ENCODE measurements around the gene CLCA4.
"Not testable (repeated sequence)": the region's sequence is repeated elsewhere in the genome, so short reads cannot be mapped to it uniquely, and the experiment has no call there.

CLCA4 gene, protein sequence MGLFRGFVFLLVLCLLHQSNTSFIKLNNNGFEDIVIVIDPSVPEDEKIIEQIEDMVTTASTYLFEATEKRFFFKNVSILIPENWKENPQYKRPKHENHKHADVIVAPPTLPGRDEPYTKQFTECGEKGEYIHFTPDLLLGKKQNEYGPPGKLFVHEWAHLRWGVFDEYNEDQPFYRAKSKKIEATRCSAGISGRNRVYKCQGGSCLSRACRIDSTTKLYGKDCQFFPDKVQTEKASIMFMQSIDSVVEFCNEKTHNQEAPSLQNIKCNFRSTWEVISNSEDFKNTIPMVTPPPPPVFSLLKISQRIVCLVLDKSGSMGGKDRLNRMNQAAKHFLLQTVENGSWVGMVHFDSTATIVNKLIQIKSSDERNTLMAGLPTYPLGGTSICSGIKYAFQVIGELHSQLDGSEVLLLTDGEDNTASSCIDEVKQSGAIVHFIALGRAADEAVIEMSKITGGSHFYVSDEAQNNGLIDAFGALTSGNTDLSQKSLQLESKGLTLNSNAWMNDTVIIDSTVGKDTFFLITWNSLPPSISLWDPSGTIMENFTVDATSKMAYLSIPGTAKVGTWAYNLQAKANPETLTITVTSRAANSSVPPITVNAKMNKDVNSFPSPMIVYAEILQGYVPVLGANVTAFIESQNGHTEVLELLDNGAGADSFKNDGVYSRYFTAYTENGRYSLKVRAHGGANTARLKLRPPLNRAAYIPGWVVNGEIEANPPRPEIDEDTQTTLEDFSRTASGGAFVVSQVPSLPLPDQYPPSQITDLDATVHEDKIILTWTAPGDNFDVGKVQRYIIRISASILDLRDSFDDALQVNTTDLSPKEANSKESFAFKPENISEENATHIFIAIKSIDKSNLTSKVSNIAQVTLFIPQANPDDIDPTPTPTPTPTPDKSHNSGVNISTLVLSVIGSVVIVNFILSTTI

DNA sequence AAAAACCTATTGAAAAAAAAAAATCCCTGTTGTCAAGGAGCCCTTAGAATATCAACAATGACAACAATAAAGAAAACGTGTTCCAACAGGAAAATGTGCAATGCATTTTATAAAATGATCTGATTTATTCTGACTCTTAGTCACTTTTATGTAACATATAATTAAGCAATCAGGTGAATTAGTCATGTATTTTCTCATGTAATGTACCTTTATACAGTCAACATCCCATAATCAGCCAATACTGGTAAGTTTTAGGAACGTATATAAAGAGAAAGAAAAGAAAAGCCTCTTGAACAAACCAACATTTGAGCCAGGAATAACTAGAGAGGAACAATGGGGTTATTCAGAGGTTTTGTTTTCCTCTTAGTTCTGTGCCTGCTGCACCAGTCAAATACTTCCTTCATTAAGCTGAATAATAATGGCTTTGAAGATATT, at the start of gene CLCA4:
TSS of gene CLCA4 (plus strand) at position 292 of the 435 bp plus-strand sequence. CDS start at position 334, 42 bp downstream.
- no peaks in the 10 kb centered on the region for H3K4me1 Mint-ChIP-seq
- no peaks in the 10 kb centered on the region for H3K36me3 Mint-ChIP-seq
- no peak within 1 kb of the TSS for H3K4me3 Mint-ChIP-seq
- H3K9me3 Mint-ChIP-seq, result no peaks in the 10 kb centered on the region
- H3K27ac Mint-ChIP-seq, result no peak within 1 kb of the TSS
- H3K27me3 Mint-ChIP-seq, result no peaks in the 10 kb centered on the region
- no peak for ATAC-seq

DNA sequence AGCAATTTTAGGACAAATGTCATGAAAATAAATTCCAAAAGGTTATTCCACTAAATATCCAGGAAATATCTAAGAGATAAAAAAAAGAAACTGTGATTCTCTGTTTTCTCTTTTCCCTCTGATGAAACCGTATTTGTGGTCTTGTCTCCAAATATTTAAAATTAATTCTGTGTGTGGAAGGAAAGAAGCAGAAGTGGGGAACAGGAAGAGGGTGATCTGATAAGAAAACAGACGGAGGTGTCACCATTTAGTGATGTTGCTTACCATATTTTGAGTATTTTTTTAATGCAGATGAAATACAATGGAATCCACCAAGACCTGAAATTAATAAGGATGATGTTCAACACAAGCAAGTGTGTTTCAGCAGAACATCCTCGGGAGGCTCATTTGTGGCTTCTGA, 48.6 kb upstream of the CLCA4 start:
- no peak overlapping the region for H3K4me3 Mint-ChIP-seq
- no peaks in the 10 kb centered on the region for H3K36me3 Mint-ChIP-seq
- H3K27me3 Mint-ChIP-seq, result peaks cover 16% of the 10 kb centered on the region
- no peaks in the 10 kb centered on the region for H3K9me3 Mint-ChIP-seq
- H3K4me1 Mint-ChIP-seq, result peaks cover 12% of the 10 kb centered on the region
- ATAC-seq, result no peak
- H3K27ac Mint-ChIP-seq, result no peak overlapping the region

DNA sequence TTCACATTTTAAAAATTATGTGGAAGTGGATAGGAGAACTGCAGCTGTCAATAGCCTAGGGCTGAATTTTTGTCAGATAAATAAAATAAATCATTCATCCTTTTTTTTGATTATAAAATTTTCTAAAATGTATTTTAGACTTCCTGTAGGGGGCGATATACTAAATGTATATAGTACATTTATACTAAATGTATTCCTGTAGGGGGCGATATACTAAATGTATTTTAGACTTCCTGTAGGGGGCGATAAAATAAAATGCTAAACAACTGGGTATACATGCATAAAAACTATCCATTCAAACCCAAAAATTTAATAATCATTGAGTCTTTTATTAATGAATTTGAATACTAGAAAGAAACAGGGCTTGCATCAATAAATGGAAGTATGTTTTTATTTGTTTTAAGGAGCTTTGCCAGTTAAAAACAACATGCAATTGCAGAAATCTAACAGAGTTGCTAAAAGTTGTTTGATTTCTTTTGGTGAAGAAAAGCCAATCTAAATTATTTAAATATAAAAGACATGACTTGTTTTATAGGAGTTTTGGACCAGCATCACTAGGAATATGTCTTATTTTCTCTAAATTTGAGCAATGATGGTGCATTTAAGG, 46.8 kb upstream of the CLCA4 start:
- ATAC-seq, result no peak
- Mint-ChIP-seq H3K27ac (no peak overlapping the region), H3K4me3 (no peak overlapping the region), H3K9me3 (no peaks in the 10 kb centered on the region), H3K36me3 (no peaks in the 10 kb centered on the region), H3K4me1 (peaks cover 12% of the 10 kb centered on the region), H3K27me3 (peaks cover 16% of the 10 kb centered on the region)

DNA sequence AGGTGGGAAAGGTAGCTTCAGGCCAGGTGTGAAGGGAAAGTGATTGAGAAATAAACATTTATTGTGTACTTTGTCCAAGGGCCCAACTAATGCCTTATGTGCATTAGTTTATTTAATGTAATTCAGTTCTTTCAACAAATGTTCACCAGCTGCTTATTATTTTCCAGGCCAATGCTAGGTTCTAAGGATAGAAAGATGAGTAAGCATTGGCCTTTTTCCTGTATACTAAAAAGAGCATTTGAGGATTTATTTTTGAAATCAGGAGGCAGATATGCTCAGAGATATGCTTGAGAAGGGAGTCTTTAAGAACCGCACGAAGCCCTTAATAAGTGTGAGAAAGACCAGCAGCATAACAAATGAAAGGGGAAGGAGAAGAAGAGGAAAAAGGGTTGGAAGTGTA, 46.2 kb upstream of the CLCA4 start:
- Mint-ChIP-seq H3K27me3 (peaks cover 16% of the 10 kb centered on the region), H3K4me1 (peaks cover 12% of the 10 kb centered on the region), H3K36me3 (no peaks in the 10 kb centered on the region), H3K4me3 (no peak overlapping the region), H3K9me3 (no peaks in the 10 kb centered on the region), H3K27ac (no peak overlapping the region)
- no peak for ATAC-seq

DNA sequence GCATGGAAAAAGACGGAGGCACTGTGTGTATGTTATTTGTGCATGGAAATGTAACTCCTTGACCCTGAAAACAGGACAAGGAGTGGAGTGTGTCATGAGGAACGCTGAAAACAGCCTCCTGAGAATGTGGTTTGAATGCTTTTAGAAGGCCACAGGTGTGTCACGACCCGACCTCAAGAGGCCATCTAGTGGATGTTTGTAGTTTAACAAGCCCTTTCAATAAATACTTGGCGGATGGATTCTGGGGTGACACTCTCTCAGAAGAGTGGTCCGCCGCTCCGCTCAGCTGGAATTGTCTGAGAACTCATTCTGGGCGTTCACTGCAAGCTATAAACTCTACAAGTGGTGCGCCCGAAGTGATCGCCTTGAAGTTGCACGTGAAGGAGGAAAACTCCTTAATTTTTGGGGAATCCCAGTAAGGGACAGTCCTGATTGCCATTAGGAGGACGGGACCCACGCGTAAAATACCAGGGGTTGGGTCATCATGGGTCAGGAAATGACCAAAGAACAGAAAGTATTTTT, 44.7 kb upstream of the CLCA4 start:
- Mint-ChIP-seq H3K4me3 (peak overlapping the region; percentile 61), H3K27me3 (peaks cover 16% of the 10 kb centered on the region), H3K4me1 (peaks cover 12% of the 10 kb centered on the region)
- H3K36me3 Mint-ChIP-seq, H3K9me3 Mint-ChIP-seq, H3K27ac Mint-ChIP-seq, ATAC-seq: not testable (repeated sequence)

DNA sequence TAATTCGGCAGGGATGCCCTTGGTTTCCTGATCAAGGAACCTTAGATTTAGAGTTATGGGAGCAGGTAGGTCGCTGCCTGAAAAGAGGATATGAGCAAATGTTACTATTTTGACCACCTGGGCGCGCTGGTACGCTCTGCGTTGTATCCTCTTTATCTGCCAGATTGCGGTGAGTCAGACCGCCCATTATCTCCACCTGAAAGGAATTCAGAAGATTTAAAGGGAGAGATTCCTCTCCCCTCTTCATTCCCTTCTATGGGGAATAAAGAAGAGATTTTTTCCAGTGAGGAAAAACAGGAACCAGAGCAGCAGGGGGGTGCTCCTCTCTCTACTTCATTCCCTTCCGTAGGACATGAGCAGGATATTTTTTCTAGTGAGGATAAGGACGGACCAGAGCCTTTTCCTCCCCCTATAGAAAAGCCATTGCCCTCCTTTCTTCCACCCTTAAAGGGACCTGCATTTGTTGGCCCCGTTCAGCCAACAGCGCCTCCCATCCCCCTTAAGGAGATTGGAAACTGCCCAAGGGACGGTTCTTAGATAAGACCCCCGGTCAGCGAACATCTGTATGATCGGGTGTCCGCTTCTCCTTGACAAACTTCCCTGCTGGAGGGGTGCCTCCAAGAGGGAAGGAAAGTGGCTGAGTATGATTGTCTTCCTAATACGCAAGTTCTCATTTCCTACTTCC, 44.0 kb upstream of the CLCA4 start:
- H3K4me1 Mint-ChIP-seq, result peaks cover 9% of the 10 kb centered on the region
- ATAC-seq, result no peak

DNA sequence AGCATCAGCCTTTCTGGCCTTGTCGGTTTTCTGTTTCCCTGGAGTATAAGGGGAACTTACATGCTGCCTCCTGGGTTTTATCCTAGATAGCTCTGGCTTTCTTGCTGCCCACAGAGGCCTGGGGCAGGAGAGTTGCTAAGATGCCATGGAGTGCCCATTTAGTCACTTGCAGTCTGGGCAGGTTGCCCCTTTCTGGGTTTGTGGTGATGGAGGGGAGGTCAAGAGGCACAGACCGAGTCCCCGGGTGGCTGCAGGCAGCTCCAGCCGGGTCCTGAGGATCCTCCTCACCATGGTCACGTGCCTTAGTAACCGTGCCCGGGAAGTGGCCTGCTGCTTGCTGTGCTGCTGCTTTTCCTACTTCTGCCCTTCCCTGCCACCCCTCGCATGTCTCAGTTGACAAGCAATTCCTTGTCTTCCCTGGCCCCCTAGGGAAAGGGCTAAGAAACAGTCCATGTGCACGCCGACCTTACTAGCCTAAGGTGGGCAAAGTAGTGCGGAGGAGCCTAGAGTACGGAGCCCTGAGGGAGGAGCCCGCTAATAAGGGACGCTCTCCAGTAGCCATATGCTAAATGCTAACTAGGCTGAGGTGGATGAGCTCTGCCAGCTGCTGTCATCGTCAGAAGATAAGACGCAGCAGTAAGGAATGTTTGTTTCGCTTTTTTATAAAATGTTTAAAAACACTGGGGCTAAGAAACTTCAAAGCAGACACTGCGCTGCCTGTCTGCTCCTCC, 43.3 kb upstream of the CLCA4 start:
- Mint-ChIP-seq H3K36me3 (no peaks in the 10 kb centered on the region), H3K4me3 (no peak overlapping the region), H3K4me1 (peaks cover 6% of the 10 kb centered on the region), H3K9me3 (no peaks in the 10 kb centered on the region), H3K27me3 (peaks cover 12% of the 10 kb centered on the region), H3K27ac (no peak overlapping the region)
- ATAC-seq, result no peak

More for the DNA sequence above, 44.0 kb upstream of the CLCA4 start:
- no peaks in the 10 kb centered on the region for H3K36me3 Mint-ChIP-seq
- no peaks in the 10 kb centered on the region for H3K9me3 Mint-ChIP-seq
- peaks cover 12% of the 10 kb centered on the region for H3K27me3 Mint-ChIP-seq
- H3K27ac Mint-ChIP-seq, result no peak overlapping the region
- H3K4me3 Mint-ChIP-seq, result peak overlapping the region; percentile 61

DNA sequence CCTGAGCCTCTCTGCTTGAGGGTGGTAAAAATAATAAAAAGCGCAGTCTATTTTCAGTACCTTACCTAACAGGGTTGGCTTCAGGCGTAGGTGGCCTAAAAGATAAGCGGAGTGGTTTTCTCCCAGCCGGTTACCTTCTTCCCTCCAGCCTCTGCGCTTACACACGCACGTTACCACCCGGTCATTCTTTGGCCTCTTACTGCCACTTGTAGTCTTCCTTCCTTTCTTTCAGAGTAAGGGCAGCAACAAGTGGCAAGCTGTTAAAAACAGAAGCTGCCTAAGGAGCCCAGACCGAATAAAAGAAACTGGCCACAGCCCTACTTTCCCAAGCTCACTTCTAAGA, 42.8 kb upstream of the CLCA4 start:
- no peak overlapping the region for H3K4me3 Mint-ChIP-seq
- H3K4me1 Mint-ChIP-seq, result peaks cover 6% of the 10 kb centered on the region
- no peaks in the 10 kb centered on the region for H3K36me3 Mint-ChIP-seq
- H3K27ac Mint-ChIP-seq, result no peak overlapping the region
- H3K9me3 Mint-ChIP-seq, result no peaks in the 10 kb centered on the region
- no peak for ATAC-seq
- H3K27me3 Mint-ChIP-seq, result peaks cover 10% of the 10 kb centered on the region

DNA sequence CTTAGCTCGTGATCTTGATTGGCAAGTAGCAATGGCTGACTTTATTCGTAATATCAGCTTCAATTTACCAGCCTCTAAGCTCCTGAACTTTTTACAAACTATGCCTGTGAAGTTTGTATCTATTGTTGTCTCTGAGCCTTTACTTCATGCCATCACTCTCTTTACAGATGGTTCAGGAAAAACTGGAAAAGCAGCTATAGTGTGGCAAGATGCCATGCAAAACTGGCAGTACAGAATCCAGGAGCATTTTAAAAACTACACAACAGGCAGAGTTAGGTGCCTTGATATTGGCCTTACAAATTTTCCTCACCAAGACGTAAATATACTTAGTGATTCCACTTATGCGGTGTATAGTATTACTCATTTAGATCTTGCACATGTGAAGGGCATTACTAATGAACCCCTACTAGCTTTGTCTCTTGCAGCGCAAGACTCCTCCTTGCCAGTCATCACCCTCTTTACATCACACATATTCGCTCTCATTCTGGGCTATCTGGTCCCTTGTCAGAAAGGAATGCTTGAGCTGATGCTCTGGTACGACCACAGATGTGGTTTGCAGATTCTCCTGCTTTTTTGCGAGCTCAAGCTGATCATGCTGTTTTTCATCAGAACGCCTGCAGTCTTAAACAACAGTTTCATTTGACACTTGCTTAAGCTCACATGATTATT, 41.8 kb upstream of the CLCA4 start:
- Mint-ChIP-seq H3K4me3 (no peak overlapping the region), H3K36me3 (no peaks in the 10 kb centered on the region), H3K9me3 (no peaks in the 10 kb centered on the region), H3K4me1 (peaks cover 6% of the 10 kb centered on the region), H3K27ac (no peak overlapping the region), H3K27me3 (peaks cover 10% of the 10 kb centered on the region)
- no peak for ATAC-seq

DNA sequence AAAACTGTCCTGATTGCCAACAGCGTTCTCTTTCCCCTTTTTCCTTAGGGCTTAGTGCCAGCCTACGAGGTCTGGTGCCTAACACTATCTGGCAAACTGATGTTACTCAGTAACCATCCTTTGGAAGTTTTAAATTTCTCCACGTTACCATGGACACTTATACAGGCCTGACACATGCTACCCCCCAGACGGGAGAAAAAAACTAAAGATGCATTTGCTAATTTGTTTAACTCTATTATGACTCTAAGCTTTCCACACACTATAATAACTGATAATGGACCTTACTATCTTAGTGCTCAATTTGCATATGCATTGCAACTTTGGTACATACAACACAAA, 41.3 kb upstream of the CLCA4 start:
- ATAC-seq, result no peak
- Mint-ChIP-seq H3K9me3 (no peaks in the 10 kb centered on the region), H3K4me1 (peaks cover 6% of the 10 kb centered on the region), H3K36me3 (no peaks in the 10 kb centered on the region), H3K27me3 (peaks cover 10% of the 10 kb centered on the region), H3K27ac (no peak overlapping the region), H3K4me3 (no peak overlapping the region)

DNA sequence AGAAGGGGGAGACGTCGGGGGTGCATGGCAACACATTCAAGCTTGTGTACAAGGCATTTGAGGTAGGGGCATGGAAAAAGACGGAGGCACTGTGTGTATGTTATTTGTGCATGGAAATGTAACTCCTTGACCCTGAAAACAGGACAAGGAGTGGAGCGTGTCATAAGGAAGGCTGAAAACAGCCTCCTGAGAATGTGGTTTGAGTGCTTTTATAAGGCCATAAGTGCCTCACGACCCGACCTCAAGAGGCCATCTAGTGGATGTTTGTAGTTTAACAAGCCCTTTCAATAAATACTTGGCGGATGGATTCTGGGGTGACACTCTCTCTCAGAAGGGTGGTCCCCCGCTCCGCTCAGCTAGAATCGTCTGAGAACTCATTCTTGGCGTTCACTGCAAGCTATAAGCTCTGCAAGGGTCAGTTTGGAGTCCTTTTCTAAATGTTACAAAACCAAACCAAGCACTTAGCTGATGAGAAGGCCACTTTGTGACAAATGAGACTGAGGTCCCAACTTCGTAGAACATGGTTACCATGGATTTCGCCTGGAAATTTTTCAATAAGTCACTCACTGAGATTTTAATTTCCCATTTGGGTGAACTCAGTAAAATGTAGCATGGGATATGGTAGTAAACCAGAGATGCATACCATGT, 38.8 kb upstream of the CLCA4 start:
- H3K9me3 Mint-ChIP-seq, result no peaks in the 10 kb centered on the region
- ATAC-seq, result no peak
- no peak overlapping the region for H3K27ac Mint-ChIP-seq
- no peaks in the 10 kb centered on the region for H3K4me1 Mint-ChIP-seq
- no peak overlapping the region for H3K4me3 Mint-ChIP-seq
- H3K27me3 Mint-ChIP-seq, result peaks cover 10% of the 10 kb centered on the region
- H3K36me3 Mint-ChIP-seq, result no peaks in the 10 kb centered on the region

DNA sequence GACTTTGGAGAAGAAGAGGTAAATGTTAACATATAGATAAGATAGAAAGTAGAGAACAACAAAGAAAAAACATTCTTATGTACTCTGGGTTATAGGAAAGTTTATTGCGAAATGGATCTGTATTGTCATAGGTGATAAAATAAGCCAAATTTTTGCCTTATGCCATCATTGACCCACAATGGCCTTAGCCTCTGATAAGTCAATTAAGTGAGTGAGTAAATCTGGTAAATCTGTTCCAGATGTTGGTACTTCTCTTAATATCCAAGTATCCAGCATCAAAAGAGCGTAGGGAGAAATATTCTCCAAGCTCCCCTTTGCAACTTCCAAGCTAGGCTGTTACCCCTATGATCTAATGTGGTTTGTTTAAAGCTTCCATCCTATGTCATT, 38.3 kb upstream of the CLCA4 start:
- Mint-ChIP-seq H3K27me3 (peaks cover 10% of the 10 kb centered on the region), H3K4me3 (no peak overlapping the region), H3K4me1 (no peaks in the 10 kb centered on the region), H3K9me3 (no peaks in the 10 kb centered on the region), H3K27ac (no peak overlapping the region), H3K36me3 (no peaks in the 10 kb centered on the region)
- ATAC-seq, result no peak

DNA sequence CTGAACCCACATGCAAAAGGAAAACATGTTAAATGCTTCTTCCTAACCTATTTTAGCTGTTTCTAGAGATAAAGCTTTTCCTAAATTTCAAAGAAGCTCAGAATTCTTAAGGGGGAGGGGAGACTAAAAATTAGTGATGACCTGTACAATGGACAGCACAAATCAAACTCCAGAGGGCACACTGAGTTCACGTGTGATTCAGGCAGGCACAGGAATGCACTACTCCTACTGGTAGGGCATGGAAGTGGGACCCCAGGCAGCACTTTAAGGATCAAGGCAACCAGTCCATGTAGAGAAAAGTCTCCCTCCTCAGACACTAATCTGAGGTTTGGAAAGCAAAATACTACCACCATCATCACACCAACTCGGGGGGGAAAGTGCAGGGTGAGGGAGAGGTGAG, 31.3 kb upstream of the CLCA4 start:
- Mint-ChIP-seq H3K27me3 (no peaks in the 10 kb centered on the region), H3K4me3 (no peak overlapping the region), H3K4me1 (no peaks in the 10 kb centered on the region), H3K9me3 (no peaks in the 10 kb centered on the region), H3K36me3 (no peaks in the 10 kb centered on the region), H3K27ac (no peak overlapping the region)
- no peak for ATAC-seq

DNA sequence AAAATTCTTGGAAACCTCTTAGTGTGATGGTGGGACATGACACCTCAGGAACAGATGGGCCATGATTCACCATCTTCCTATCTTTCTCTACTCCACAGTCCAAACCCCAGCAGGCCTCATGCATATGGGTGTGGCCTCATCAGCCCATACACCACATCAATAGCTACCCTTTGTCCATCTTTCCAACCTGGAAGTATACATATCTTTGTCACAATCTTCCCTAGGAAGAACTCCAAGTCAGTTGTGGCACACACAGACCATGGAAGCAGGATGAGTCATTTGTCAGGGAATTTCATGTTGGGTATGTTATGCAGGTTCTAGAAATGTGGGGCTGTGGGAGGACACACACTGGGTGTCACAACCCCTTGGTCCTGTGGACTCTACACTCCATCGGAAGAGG, 30.5 kb upstream of the CLCA4 start:
- Mint-ChIP-seq H3K9me3 (no peaks in the 10 kb centered on the region), H3K27ac (no peak overlapping the region), H3K4me3 (no peak overlapping the region), H3K36me3 (no peaks in the 10 kb centered on the region), H3K4me1 (no peaks in the 10 kb centered on the region), H3K27me3 (no peaks in the 10 kb centered on the region)
- no peak for ATAC-seq
